ENCODE results near the gene FGF14.
"Not testable (repeated sequence)": the region's sequence is repeated elsewhere in the genome, so short reads cannot be mapped to it uniquely, and the experiment has no call there.

FGF14 gene

GRCh38 chr13:102040812-102041211 is 361.0 kb downstream of the FGF14 start:
- DNase-seq (ENCODE audit: low spot score): no peak

- no peak for DNase-seq (ENCODE audit: low spot score)
Observed at GRCh38 chr13:102039264-102039663, 362.6 kb downstream of the FGF14 start.

- no peak for DNase-seq (ENCODE audit: low spot score)
Observed at GRCh38 chr13:102038787-102039186, 363.1 kb downstream of the FGF14 start.

GRCh38 chr13:102035969-102036368 is 365.9 kb downstream of the FGF14 start:
- no peak for DNase-seq (ENCODE audit: low spot score)

- no peak for DNase-seq (ENCODE audit: low spot score)
Observed at GRCh38 chr13:102033857-102034331, 368.0 kb downstream of the FGF14 start.

- no peak for DNase-seq (ENCODE audit: low spot score)
Observed at GRCh38 chr13:102033386-102033785, 368.5 kb downstream of the FGF14 start.

- DNase-seq (ENCODE audit: low spot score): no peak
Observed at GRCh38 chr13:102028868-102029267, 373.0 kb downstream of the FGF14 start.

GRCh38 chr13:102028206-102028605 is 373.6 kb downstream of the FGF14 start:
- DNase-seq (ENCODE audit: low spot score): no peak

- no peak for DNase-seq (ENCODE audit: low spot score)
Observed at GRCh38 chr13:102021777-102022176, 380.1 kb downstream of the FGF14 start.

- DNase-seq (ENCODE audit: low spot score): no peak
Observed at GRCh38 chr13:102020611-102021216, 381.1 kb downstream of the FGF14 start.

GRCh38 chr13:102018716-102019115 is 383.1 kb downstream of the FGF14 start:
- DNase-seq (ENCODE audit: low spot score): no peak

GRCh38 chr13:102017248-102017647 is 384.6 kb downstream of the FGF14 start:
- DNase-seq (ENCODE audit: low spot score): no peak

- DNase-seq (ENCODE audit: low spot score): no peak
Observed at GRCh38 chr13:102012299-102013293, 389.3 kb downstream of the FGF14 start.

- not testable (repeated sequence) for DNase-seq (ENCODE audit: low spot score)
Observed at GRCh38 chr13:102011455-102011854, 390.4 kb downstream of the FGF14 start.

- no peak for DNase-seq (ENCODE audit: low spot score)
Observed at GRCh38 chr13:102003848-102004570, 397.8 kb downstream of the FGF14 start.

- DNase-seq (ENCODE audit: low spot score): no peak
Observed at GRCh38 chr13:102002287-102002686, 399.6 kb downstream of the FGF14 start.

GRCh38 chr13:102000764-102001163 is 401.1 kb downstream of the FGF14 start:
- DNase-seq (ENCODE audit: low spot score): no peak

GRCh38 chr13:101998129-101998528 is 403.7 kb downstream of the FGF14 start:
- DNase-seq (ENCODE audit: low spot score): no peak

- DNase-seq (ENCODE audit: low spot score): no peak
Observed at GRCh38 chr13:101996954-101997353, 404.9 kb downstream of the FGF14 start.

GRCh38 chr13:101989798-101990350 is 412.0 kb downstream of the FGF14 start:
- DNase-seq (ENCODE audit: low spot score): no peak

GRCh38 chr13:101988140-101988539 is 413.7 kb downstream of the FGF14 start:
- no peak for DNase-seq (ENCODE audit: low spot score)

GRCh38 chr13:101986316-101986715 is 415.5 kb downstream of the FGF14 start:
- no peak for DNase-seq (ENCODE audit: low spot score)
